Stimulated activated CD4-positive, alpha-beta T cell treated with anti-CD3 and anti-CD28 coated beads, Interleukin-12 subunit alpha, Interleukin-12 subunit beta, amount 100 ng/mL, for 48 hours (primary cell): ENCODE results near the gene PDIK1L.

Experiments used
- DNase-seq, 3 donors: peaks; one replicate each; pipeline ENCODE4 v3.0.0-alpha.2; 2020; ENCODE audit warnings: low read depth in 2 of 3, low spot score in 1 of 3

Gene PDIK1L

DNA sequence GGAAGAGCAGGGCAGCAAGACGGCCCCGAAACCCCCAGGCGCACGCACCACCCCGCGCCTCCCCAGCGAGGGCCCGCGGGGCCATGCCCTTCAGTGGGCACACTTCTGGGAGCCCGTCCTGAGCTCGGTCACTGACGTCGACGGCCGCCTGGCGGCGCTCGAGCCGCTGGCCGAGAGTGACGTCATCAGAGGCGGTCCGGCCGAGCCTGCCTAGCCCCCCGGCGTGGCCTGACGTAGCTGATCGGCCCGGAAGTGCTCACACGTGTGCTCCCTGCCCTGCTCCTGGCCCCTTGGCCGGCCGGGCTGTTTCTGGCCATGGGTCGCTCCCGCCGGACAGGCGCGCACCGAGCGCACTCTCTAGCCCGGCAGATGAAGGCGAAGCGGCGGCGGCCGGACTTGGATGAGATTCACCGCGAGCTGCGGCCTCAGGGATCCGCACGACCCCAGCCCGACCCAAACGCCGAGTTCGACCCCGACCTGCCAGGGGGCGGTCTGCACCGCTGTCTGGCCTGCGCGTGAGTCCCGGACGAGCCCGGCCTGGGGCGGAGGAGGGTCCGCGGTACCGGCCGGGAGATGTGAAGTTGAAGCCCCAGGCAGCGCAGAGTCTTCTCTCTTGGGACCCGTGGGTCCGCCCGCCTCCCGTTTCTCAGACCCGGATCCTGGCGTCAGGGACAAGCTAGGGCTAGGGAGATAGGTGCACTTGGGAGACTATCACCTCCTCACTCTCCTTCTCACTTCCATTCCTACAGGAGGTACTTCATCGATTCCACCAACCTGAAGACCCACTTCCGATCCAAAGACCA is 58.2 kb downstream of the PDIK1L start, which contains the start of gene ZNF593:
Gene ZNF593 (plus strand): TSS at position 240 of the 803 bp plus-strand sequence. CDS start 76 bp downstream, at position 316.
- DNase-seq, result peak; percentile 83 to 88 (median 86)

DNA sequence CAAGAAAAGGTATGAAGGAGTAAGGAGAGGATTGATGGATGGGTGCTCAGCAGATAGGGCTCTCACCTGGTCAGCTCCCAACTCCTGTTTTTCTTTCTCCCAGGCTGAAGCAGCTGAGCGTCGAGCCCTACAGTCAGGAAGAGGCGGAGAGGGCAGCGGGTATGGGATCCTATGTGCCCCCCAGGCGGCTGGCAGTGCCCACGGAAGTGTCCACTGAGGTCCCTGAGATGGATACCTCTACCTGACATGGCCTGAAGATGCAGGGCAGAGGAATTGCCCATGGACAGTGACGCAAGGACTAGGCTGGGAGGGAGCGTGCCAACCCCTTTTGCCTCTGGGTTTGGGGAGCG is 58.8 kb downstream of the PDIK1L start:
- DNase-seq, result no peak

DNA sequence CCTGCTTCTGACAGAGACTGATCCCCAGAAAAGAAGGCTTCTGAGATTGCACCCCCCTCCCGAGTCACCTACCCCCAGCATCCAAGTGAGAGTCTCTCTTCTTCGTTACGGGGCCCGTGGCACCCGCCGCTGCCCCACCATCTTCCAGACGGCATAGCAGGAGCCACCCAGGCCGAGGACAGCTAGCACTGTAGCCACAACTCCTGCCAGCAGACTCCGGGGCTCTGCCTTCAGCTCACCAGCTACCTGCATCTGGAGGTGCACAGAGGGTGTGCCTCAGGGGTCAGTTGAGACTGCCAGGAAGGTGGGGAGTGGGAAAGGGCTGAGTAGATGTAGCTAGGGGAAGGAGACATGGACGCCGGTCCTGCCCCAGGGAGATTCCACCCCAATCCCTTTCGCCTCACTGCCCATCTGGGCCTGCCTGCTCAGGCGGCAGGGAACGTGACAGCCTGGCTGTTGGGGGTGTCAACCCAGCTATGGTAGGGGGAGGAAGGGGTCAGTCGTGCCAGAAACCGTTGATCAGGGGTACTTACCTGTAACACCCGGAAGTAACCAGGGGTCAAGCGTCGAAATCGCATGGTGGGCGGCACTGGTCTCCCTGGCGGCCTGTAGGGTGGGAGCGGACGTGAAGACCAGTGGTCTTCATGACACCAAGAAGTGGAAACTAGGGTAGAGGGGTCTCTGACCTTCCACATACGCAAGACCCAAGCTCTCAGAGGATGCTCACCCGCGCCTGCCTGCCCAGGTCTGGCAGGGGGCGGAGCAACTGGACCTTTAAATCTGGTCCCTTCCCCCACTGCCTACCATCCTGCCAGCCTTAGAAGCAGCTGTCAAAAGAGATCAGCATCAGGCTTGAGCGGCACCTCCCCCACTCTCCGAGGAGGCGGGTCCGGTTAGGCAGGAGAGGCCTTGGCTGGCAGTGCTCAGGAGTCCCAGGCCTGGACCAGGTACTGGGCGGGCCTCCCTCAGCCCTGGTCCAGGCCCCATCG is 59.8 kb downstream of the PDIK1L start, which contains the start of gene ZNF593OS:
Gene ZNF593OS (minus strand): TSS at position 749 of the 989 bp plus-strand sequence. CDS start 171 bp downstream, at position 578.
- DNase-seq, result no peak
